Measurements from ENCODE around the gene FRMD8.

Gene FRMD8

GRCh38 chr11:65459552-65459951, 73.1 kb downstream of the FRMD8 start:
- DNase-seq (ENCODE audit: low read depth, low spot score), result no peak
- TF ChIP-seq, protein P1, sequence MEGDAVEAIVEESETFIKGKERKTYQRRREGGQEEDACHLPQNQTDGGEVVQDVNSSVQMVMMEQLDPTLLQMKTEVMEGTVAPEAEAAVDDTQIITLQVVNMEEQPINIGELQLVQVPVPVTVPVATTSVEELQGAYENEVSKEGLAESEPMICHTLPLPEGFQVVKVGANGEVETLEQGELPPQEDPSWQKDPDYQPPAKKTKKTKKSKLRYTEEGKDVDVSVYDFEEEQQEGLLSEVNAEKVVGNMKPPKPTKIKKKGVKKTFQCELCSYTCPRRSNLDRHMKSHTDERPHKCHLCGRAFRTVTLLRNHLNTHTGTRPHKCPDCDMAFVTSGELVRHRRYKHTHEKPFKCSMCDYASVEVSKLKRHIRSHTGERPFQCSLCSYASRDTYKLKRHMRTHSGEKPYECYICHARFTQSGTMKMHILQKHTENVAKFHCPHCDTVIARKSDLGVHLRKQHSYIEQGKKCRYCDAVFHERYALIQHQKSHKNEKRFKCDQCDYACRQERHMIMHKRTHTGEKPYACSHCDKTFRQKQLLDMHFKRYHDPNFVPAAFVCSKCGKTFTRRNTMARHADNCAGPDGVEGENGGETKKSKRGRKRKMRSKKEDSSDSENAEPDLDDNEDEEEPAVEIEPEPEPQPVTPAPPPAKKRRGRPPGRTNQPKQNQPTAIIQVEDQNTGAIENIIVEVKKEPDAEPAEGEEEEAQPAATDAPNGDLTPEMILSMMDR (IDR thresholded peaks at IDR 0.05; ENCODE audit: low read depth, low read length), result no peak
- no peak overlapping the region for H3K4me3 ChIP-seq (ENCODE audit: low read depth, low read length)
- in situ Hi-C loops (cut with HindIII; ENCODE audit: low sequenced_read_pairs), result no loop called here

Data from astrocyte of the spinal cord (primary cell).